COR-L47 (cell line): ENCODE results near the gene RAVER1.
"Not testable (repeated sequence)": the region's sequence is repeated elsewhere in the genome, so short reads cannot be mapped to it uniquely, and the experiment has no call there.

Experiments
- DNase-seq: peaks from one replicate; lab custom pipeline; 2025; lab: John Stamatoyannopoulos, UW

Gene RAVER1

DNA sequence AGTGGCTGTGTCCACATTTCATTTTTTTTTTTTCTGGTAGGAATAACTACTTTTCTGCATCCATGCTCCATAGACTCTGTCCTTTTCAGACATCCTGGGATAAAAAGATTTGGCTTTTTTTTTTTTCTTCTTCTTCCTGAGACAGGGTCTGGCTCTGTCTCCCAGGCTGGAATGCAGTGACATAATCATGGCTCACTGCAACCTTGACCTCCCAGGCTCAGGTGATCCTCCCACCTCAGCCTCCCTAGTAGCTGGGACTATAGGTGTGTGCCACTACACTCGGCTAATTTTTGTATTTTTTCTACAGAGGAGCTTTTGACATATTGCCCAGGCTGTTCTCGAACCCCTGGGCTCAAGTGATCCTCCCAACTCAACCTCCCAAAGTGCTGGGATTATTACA is 10.2 kb upstream of the RAVER1 start:
- DNase-seq = no peak

- no peak for DNase-seq
These were observed 6.6 kb upstream of the RAVER1 start for GRCh38 chr19:10339977-10340376.

DNA sequence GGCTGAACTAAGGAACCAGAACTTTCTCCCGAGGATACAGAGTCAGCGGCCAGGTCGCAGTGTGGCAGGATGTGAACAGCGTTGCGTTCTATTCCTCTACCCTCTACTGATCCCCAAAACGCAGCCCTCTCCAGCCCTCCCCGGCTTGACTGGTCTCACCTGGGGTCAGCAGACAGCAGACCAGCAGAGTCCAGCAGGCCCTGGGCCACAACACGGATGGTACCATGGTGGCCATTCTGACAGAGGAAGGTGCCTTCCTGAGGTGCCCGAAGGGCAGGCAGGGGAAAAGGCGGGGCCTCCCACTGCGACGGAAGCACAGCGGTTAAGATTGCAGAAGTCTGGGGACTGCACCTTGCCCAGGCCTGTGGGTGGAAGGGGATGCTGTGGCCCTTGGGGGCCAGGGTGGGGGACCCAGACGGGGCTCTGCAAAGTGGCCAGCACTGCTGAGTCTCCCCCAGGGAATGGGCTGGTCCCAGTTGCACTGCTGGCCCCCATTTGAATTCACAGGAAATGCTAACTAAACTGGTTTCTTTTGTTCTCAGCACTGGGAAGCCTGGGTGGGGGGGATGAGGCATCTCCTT is 6.1 kb upstream of the RAVER1 start, which contains the start of gene ICAM3:
ICAM3 (minus strand) TSS at position 245 of the 581 bp plus-strand sequence; CDS start at position 235, 10 bp downstream.
- DNase-seq = no peak

DNA sequence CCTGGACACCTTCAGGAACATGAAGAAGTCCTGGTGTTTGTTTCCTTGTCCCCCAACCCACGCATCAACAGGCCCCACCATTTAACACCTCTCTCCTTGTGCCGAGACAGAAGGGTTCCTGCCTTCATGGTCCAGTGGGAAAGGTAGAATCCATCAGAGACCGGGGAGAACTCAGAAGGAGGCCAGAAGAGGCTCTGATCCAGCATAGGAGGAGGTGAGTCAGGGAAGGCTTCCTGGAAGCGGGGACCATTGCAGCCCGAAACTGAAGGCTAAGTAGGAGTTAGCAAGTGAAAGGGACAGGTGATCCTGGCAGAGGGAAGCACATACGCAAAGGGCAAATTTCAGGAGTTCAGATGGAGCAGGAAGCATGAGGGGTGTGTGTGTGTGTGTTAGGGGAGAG is 5.6 kb upstream of the RAVER1 start:
- no peak for DNase-seq

DNA sequence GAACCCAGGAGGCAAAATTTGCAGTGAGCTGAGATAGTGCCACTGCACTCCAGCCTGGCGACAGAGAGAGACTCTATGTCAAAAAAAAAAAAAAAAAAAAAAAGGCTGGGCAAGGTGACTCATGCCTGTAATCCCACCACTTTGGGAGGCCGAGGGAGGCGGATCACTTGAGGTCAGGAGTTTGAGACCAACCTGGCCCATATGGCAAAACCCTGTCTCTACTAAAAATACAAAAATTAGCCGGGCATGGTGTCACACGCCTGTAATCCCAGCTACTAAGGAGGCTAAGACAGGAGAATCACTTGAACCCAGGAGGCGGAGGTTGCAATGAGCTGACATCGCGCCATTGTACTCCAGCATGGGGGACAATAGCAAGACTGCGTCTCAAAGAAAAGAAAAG is 3.4 kb upstream of the RAVER1 start:
- not testable (repeated sequence) for DNase-seq

DNA sequence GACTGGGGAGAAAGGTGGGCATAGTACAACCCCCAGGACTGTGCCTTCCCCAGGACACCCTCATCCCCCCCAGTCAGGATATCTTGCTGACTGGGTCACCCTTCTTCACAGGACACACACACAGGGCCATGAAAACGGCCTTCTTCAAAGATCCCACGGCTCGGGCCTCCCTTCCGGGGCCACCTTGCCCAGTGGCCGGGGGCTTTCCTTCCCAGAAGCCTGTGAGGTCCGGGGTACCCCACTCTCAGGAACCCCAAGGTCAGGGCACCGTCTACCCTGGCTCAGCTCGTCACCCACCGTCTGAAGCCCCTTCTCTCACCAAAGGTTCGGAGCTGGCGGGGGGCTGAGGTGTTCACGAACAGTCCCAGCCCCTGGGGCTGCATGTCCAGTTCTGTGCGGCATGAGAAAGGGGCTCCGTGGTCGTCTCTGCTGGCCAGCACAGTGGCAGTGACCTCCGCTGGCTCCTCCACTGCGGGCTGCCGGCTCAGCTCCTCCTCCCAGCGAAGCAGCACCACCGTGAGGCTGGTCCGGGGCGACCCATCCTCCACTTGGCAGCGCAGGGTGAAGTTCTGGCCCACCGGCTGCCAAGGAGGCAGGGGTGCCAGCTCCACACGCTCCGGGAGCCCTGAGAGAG is 2.1 kb upstream of the RAVER1 start:
- no peak for DNase-seq

GRCh38 chr19:10334588-10335351 is 1.4 kb upstream of the RAVER1 start:
- peak; percentile 32 for DNase-seq

DNA sequence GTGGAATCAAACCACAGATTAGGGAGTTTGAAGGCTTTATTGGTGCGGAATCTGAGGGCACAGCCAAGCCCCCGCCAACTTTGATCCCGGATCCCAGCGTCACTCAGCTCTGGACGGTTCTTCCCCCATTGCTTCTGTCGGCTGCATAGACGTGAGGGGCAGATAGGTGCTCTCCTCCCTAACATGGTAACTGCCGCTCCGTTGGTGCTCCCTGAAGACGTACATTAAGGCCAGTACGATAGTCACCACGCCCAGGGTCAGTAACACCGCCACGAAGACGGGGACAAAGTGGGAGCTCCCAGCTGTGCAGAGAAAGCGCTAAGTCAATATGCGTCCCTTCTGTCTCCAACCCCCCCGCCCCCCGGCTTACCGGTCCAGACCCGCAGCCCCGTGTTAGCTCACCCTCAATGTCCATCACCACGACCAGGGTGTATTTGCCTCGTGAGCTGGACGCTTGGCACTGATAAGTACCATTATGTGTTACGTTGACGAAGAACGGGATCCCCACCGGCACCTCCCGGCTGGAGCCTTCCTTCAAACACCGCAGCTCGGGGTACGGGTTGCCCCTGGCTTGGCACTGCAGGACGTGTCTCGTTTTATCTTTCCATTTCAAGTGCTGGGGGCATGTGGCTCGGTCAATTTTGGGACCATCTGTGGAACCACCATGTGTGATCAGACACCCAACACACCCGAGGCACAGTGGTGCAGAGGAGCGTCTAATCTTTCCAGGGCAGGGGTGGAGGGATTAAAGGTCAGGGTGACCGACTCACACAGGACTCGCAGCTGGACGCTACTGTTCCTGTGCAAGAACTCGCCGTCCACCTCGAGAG is 644 bp upstream of the RAVER1 start:
- DNase-seq = no peak

DNA sequence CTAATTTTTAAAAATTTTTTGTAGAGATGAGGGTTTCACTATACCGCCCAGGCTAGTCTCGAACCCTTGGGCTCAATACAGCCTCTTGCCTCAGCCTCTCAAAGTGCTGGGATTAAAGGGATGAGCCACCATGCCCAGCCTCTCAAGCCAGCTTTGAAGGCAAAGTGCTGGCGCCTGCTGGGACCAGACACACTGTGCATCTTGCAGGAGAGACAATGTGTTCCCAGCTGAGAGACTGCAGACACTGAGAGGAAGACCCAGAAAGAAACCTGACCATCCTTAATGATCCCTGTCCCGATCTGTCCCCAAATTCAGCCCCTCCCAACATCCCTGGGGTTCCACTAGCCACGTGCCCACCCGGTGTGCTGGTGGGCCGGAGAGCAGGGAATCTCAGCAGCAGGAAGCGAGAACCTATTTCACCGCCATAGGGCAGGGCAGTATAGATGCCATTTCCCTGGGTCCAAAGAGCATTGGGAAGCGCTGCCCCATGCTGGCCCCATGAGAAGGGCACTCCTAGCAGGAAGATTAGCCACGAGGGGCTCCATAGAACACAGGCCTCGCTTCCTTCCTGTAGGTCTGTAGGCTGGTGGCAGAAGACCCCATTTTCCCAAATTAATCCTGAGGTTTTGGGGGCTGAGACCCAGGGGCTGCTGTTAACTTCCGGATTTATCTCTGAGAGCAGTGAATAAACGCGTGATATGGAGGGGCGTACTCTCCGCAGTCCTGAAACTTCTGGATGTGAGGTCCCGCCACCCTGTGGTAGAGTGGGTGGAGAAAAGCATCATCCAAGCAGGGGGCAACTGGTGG is 968 bp downstream of the RAVER1 start:
- no peak for DNase-seq

DNA sequence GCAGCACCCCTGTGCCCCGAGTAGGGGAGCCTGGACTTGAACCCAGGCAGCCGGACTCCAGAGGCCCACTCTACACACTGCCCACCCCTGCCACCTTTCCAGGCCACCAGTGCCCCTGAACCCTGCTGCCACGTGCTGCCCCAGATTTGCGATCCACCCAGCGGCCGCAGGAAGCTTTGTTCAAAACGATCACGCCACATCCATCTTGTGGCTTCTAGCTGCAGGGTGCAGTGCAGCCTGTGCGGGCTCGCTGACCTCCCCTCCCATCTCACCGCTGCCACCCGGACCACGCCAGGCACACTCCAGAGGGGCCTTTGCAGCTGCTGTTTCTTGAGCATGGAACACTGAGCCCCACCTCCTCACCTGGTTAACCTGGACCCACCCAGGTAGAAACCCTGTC is 3.8 kb downstream of the RAVER1 start:
- no peak for DNase-seq

- DNase-seq = no peak
These were observed 4.5 kb downstream of the RAVER1 start for GRCh38 chr19:10328558-10329429.

DNA sequence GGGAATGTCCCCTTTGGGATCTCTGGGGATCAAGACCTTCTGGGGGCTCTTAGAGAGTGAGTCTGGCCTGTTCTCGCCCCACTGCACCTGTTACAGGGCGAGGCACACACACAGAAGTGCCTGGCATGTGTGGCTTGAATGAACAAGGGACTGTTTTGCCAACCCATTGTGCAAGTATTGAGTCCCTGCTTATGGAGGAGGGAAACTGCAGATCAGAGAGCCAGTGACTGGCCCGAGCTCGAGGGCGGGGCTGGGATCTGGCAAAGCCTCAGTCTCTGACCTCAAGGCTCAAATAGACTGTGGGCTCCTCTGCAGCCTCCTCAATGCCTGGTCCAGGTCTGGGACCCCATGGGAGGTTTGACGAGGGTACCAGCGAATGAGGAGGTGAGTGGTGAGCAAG is 5.5 kb downstream of the RAVER1 start:
- DNase-seq = no peak

DNA sequence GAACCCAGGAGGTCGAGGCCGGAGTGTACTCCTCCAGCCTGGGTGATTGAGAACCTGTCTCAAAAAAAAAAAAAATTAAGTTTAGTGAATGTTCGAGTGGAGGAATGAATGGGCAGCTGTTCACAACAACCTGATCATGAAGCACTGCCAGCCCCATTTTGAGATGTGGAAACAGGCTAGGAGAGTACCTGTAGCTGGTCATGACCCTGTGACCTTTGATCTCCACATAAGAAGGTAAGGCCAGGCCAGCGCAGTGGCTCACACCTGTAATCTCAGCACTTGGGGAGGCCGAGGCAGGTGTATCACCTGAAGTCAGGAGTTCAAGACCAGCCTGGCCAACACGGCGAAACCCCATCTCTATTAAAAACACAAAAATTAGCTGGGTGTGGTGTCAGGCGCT is 7.6 kb downstream of the RAVER1 start:
- no peak for DNase-seq

DNA sequence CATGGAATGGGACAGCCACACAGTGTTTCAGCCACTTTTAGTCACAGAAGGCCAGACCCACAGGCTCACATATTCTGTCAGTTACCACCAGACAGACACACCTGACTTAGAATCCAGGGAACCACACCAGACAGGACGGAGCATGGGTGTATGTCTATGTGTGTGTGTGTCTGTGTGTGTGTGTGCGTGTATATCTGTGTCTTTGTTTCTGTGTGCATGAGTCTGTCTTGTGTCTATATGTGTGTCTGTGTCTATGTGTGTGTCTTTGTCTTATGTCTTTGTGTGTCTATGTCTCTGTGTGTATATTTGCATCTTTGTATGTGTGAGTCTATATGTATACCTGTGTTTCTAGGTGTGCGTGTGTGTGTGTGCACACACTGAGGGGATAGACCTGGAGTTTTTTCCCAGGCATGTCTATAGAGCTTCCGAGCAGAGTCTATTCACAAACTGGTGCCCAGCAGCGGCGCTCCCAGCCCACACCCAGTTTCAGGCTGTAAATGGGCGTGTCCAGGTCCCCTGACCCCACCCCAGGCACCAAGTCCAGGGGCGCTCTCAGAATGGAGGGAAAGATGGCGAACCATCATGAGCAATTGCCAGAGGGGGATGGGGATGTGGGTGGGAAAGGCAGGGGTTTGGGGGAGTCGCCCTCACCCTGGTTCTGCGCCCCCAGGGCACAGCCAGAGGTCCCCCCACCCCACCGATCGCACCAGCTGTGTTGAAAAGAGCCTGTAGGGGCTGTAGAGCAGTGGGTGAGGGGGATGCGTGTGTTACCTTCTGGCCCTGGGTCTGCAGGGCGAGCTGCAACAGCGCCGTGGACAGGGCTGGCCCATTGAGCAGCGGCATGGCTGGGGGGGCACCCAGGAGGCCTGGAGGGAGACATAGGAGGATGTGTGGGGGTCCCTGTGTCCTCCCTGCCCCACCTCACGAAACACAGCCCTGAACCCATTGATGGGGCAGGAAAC is 11.2 kb downstream of the RAVER1 start:
- no peak for DNase-seq

GRCh38 chr19:10321417-10321797 is 11.9 kb downstream of the RAVER1 start:
- DNase-seq = no peak

GRCh38 chr19:10320602-10321416 is 12.5 kb downstream of the RAVER1 start:
- DNase-seq = no peak

- DNase-seq = no peak
These were observed 14.3 kb downstream of the RAVER1 start for GRCh38 chr19:10318807-10319682.
